ENCODE measurements around the gene SLC4A9. TPM values are rescaled to one million over a fixed set of nuclear protein-coding genes. Genes with fewer than 3 reads are reported as not detected.

The SLC4A9 gene
- total and polyA plus RNA-seq, 4 donors, result not detected

GRCh38 chr5:140360681-140361479 lies 886 bp downstream of the SLC4A9 start:
- no peaks in the 10 kb centered on the region for H3K9me3 ChIP-seq (ENCODE audit: control insufficient read depth in 4 of 4, low read length in 3 of 4)
- DNase-seq (ENCODE audit: low spot score), result no peak
- 82% methylated on average over 7 of the region's 7 CpGs for WGBS

GRCh38 chr5:140361901-140362300 lies 1.9 kb downstream of the SLC4A9 start:
- H3K36me3 ChIP-seq (ENCODE audit: control insufficient read depth in 4 of 4, insufficient read depth in 3 of 4, low read depth in 1 of 4, low read length in 3 of 4), result no peaks in the 10 kb centered on the region
- WGBS, result 93% methylated on average over 2 of the region's 2 CpGs

More at GRCh38 chr5:140360681-140361479, 886 bp downstream of the SLC4A9 start:
- Histone ChIP-seq H3K4me3 (ENCODE audit: low read depth in 1 of 3, low read length in 3 of 3) (no peak overlapping the region), H3K9ac (ENCODE audit: low read depth in 1 of 2, low read length in 2 of 2) (no peak overlapping the region), H3K27ac (ENCODE audit: low read depth in 1 of 2, low read length in 2 of 2) (no peak overlapping the region), H3K27me3 (ENCODE audit: control insufficient read depth in 4 of 4, insufficient read depth in 4 of 4, low read length in 3 of 4) (no peaks in the 10 kb centered on the region), H3K4me1 (ENCODE audit: control insufficient read depth in 4 of 4, insufficient read depth in 4 of 4, low read length in 3 of 4) (peaks cover 2 to 12% (median 7%) of the 10 kb centered on the region in 4 donors), H3K36me3 (ENCODE audit: control insufficient read depth in 4 of 4, insufficient read depth in 3 of 4, low read depth in 1 of 4, low read length in 3 of 4) (no peaks in the 10 kb centered on the region)
- TF ChIP-seq RAD21 (IDR thresholded peaks at IDR 0.05) (no peak), GABPA (IDR thresholded peaks at IDR 0.05 in 1 of 2, conservative IDR thresholded peaks at IDR 0.05 in 1 of 2) (no peak)

DNA sequence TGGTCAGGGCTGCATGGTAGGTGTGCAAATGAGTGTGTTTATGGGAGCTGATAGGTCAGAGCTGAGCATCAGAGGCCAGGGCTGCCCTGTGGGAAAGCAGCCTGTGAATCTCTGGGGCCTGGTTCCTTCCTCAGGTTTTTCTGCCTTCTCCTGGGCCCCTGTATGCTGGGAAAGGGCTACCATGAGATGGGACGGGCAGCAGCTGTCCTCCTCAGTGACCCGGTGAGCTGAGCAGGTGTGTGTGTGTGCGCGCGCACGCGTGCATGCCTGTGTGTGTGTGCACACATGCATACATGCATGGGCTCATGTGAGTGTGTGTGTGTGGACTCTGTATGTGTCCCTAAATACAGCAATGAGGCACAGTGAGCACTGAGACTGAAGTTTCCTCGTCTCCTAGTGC lies 2.3 kb downstream of the SLC4A9 start:
- no peaks in the 10 kb centered on the region for H3K9me3 ChIP-seq (ENCODE audit: control insufficient read depth in 4 of 4, low read length in 3 of 4)
- no peak for TF ChIP-seq SP1 (IDR thresholded peaks at IDR 0.05)
- no peak for TF ChIP-seq RAD21 (IDR thresholded peaks at IDR 0.05)
- TF ChIP-seq NR2F2 (IDR thresholded peaks at IDR 0.05), result no peak
- TF ChIP-seq, protein P1, sequence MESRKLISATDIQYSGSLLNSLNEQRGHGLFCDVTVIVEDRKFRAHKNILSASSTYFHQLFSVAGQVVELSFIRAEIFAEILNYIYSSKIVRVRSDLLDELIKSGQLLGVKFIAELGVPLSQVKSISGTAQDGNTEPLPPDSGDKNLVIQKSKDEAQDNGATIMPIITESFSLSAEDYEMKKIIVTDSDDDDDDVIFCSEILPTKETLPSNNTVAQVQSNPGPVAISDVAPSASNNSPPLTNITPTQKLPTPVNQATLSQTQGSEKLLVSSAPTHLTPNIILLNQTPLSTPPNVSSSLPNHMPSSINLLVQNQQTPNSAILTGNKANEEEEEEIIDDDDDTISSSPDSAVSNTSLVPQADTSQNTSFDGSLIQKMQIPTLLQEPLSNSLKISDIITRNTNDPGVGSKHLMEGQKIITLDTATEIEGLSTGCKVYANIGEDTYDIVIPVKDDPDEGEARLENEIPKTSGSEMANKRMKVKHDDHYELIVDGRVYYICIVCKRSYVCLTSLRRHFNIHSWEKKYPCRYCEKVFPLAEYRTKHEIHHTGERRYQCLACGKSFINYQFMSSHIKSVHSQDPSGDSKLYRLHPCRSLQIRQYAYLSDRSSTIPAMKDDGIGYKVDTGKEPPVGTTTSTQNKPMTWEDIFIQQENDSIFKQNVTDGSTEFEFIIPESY (IDR thresholded peaks at IDR 0.05), result no peak
- no peak for TF ChIP-seq GABPA (IDR thresholded peaks at IDR 0.05 in 1 of 2, conservative IDR thresholded peaks at IDR 0.05 in 1 of 2)
- TF ChIP-seq HNF4A (conservative IDR thresholded peaks at IDR 0.05), result no peak
- no peak for TF ChIP-seq FOXA1 (IDR thresholded peaks at IDR 0.05)
- TF ChIP-seq TAF1 (conservative IDR thresholded peaks at IDR 0.05), result no peak
- TF ChIP-seq, protein P2, sequence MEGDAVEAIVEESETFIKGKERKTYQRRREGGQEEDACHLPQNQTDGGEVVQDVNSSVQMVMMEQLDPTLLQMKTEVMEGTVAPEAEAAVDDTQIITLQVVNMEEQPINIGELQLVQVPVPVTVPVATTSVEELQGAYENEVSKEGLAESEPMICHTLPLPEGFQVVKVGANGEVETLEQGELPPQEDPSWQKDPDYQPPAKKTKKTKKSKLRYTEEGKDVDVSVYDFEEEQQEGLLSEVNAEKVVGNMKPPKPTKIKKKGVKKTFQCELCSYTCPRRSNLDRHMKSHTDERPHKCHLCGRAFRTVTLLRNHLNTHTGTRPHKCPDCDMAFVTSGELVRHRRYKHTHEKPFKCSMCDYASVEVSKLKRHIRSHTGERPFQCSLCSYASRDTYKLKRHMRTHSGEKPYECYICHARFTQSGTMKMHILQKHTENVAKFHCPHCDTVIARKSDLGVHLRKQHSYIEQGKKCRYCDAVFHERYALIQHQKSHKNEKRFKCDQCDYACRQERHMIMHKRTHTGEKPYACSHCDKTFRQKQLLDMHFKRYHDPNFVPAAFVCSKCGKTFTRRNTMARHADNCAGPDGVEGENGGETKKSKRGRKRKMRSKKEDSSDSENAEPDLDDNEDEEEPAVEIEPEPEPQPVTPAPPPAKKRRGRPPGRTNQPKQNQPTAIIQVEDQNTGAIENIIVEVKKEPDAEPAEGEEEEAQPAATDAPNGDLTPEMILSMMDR (IDR thresholded peaks at IDR 0.05; ENCODE audit: low read depth, low read length, missing input control), result no peak
- no peak for TF ChIP-seq JUND (IDR thresholded peaks at IDR 0.05)
- 89% methylated on average over 8 of the region's 8 CpGs for WGBS
- no peak overlapping the region for H3K9ac ChIP-seq (ENCODE audit: low read depth in 1 of 2, low read length in 2 of 2)
- DNase-seq (ENCODE audit: low spot score), result no peak
- H3K4me1 ChIP-seq (ENCODE audit: control insufficient read depth in 4 of 4, insufficient read depth in 4 of 4, low read length in 3 of 4), result peaks cover 2 to 12% (median 6%) of the 10 kb centered on the region in 4 donors
- no peak overlapping the region for H3K4me3 ChIP-seq (ENCODE audit: low read depth in 1 of 3, low read length in 3 of 3)
- no peaks in the 10 kb centered on the region for H3K36me3 ChIP-seq (ENCODE audit: control insufficient read depth in 4 of 4, insufficient read depth in 3 of 4, low read depth in 1 of 4, low read length in 3 of 4)
- H3K27me3 ChIP-seq (ENCODE audit: control insufficient read depth in 4 of 4, insufficient read depth in 4 of 4, low read length in 3 of 4), result no peaks in the 10 kb centered on the region
- no peak overlapping the region for H3K27ac ChIP-seq (ENCODE audit: low read depth in 1 of 2, low read length in 2 of 2)

More at GRCh38 chr5:140361901-140362300, 1.9 kb downstream of the SLC4A9 start:
- Histone ChIP-seq H3K9ac (ENCODE audit: low read depth in 1 of 2, low read length in 2 of 2) (no peak overlapping the region), H3K4me3 (ENCODE audit: low read depth in 1 of 3, low read length in 3 of 3) (no peak overlapping the region), H3K27ac (ENCODE audit: low read depth in 1 of 2, low read length in 2 of 2) (no peak overlapping the region), H3K4me1 (ENCODE audit: control insufficient read depth in 4 of 4, insufficient read depth in 4 of 4, low read length in 3 of 4) (peaks cover 2 to 12% (median 7%) of the 10 kb centered on the region in 4 donors), H3K9me3 (ENCODE audit: control insufficient read depth in 4 of 4, low read length in 3 of 4) (no peaks in the 10 kb centered on the region), H3K27me3 (ENCODE audit: control insufficient read depth in 4 of 4, insufficient read depth in 4 of 4, low read length in 3 of 4) (no peaks in the 10 kb centered on the region)
- TF ChIP-seq GABPA (IDR thresholded peaks at IDR 0.05 in 1 of 2, conservative IDR thresholded peaks at IDR 0.05 in 1 of 2) (no peak), SP1 (IDR thresholded peaks at IDR 0.05) (no peak)
- DNase-seq (ENCODE audit: low spot score), result no peak
